RPMI7951 (cell line): ENCODE measurements around the gene CHSY1. TPM values are rescaled to one million over a fixed set of nuclear protein-coding genes. Genes with fewer than 3 reads are reported as not detected.

Source experiments
- DNase-seq: peaks from one replicate; pipeline ENCODE4 v3.0.0-alpha.2; 2012; ENCODE audit warnings: low read depth
- total RNA-seq: library from RNA; depleted of rRNA; stranded (reverse); fragments of >200 nt; shearing (Covaris generic); gene quantifications from 2 replicates; pipeline ENCODE4 v1.2.3, GENCODE V29; 2014

Gene CHSY1
- total RNA-seq, 1 experiment from 2014 or later: 41.5 TPM

DNA sequence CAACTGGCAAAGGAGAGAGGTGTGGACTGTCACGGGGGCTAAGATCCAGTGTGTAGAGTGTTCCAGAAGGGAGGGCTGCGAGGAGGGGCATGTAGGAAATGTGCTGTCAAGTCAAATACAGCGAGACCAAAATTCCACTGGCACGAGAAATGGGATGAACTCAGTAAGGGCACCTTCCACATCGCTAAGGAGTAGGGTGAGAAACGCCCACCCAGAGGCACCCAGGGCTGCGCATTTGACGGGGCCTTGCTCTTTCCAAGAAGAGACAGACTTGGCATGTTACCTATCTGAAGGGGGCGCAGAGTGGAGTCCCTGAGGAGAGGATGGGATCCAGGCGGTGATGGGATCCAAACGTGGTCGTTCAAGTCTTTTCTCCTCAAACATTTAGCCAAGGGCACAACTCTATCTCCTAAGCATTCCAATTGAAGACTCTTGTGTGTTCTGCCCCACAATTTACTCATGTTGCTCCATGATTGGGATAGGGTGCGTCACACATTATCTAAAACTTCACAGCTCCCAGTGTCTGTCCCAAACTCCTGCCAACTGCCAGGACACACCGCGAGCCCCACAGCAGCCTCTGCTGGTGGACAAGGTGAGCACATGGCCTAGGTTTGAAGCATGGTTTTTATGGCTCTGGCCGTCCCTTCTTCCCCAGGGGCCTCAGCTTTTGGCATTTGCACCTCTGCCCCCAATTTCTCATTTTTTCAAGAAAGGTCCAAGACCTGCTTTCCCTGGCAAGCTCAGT, 17.8 kb upstream of the CHSY1 start:
- no peak for DNase-seq

GRCh38 chr15:101267320-101268104, 15.7 kb upstream of the CHSY1 start:
- DNase-seq: peak; percentile 98

DNA sequence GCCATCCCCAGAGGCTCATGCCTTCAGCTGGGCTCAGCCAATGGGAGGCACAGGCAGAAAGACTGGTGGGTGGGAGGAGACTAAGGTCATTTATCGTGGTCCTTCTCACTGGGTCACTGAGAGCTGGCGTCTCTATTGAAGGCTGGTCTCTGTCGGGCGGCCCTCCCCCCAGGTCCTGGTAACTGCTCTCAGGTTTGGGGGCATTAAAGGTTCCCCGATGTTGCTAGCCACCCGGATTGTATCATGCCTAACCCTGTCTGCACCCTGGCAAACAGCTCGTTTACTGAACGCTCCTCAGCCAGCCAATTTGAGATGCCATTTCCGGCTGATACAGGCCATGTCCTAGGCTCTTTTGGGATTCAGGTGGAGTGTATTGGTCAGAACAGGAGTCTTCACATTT, 14.9 kb upstream of the CHSY1 start:
- DNase-seq: no peak

DNA sequence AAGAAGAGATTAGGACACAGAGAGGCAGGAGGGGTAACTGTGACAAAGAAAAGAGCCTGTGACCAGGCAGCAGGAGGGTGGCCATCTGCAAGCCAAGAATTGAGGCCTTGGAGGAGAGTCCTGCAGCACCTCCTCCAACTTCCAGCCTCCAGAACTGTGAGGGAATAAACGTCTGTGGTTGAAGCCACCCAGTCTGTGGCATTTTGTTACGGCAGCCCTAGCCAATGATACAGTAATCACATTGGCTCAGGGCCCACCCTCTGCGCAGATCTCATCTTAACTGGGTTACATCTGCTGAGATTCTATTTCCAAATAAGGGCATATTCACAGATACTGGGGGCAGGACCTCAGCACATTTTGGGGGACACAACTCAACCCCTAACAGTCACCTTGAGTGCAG, 14.2 kb upstream of the CHSY1 start:
- DNase-seq: peak; percentile 93

GRCh38 chr15:101264911-101265641, 13.2 kb upstream of the CHSY1 start:
- peak; percentile 51 for DNase-seq

GRCh38 chr15:101264011-101264410, 12.2 kb upstream of the CHSY1 start:
- DNase-seq: peak; percentile 58

DNA sequence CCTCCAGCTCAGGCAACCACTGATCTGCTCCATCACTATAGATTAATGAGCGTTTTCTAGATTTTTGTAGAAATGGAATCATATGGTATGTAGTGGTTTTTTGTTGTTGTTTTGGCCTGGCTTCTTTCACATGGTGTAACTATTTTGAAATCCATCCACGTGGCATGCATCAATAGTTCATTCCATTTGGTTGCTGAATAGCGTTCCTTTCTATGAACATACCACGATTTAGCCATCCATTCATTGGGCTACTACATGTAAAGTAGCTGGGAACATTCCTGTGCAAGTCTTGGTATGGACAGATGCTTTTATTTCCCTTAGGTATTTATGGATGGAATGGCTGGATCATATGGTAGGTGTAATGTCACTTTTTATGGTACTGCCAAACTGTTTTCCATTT, 10.7 kb upstream of the CHSY1 start:
- no peak for DNase-seq

GRCh38 chr15:101258238-101259144, 6.6 kb upstream of the CHSY1 start:
- peak; percentile 72 for DNase-seq

DNA sequence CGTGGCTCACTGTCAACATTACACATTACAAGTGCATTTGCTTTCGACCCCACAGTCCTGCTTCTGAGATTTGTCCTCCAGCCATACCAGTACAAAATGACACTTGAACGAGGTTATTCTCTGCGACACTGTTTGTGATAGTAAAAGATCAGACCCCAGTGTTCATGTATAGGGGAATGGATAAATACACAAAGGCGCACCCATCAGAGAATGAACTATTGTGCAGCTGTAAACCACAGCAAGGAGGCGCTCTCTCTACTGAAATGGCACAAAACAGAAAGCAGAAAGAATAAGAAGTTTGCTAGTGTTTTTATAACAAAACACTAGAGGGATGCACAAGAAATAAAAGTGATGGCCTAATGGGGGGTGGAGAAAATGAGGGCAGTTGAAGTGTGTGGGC, 4.9 kb upstream of the CHSY1 start:
- no peak for DNase-seq

GRCh38 chr15:101255615-101256241, 3.9 kb upstream of the CHSY1 start:
- DNase-seq: peak; percentile 45

DNA sequence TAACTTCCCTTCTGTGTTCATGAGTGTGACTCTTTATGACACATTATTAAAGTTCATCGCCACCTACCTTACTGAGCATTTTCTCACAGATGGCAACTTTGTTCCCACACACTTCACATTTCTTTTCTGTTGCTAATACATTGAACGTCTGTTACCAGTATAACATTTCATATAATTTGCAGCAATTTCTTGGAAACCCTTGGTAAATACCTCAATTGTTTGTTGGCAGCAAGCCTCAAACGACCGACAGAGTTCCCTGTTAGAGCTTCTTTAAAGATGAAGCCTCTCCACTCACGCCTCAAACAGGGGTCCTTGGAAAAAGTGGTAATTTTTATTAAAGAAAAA, 3.2 kb upstream of the CHSY1 start:
- DNase-seq: no peak

GRCh38 chr15:101254157-101255050, 2.6 kb upstream of the CHSY1 start:
- DNase-seq: no peak

DNA sequence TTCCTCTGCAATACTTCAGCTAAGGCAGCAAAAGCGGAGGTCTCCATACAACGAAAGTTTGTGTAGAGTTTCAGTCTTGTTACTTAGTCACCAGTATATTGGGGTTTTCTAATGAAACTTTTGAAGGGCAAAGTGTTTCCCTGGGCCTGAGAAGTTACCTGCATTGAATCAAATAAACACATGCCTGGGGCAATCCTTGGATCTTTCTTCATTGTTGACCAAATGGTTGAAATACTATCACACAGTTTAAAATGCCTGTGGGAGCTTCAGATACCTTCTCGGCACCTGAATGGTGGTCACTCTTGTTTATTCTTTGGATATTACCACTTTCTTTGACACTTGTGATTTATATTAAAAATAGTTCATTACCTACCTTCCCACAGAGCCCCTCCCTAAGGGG, 988 bp upstream of the CHSY1 start:
- no peak for DNase-seq

GRCh38 chr15:101250873-101251829, 697 bp downstream of the CHSY1 start:
- DNase-seq: peak; percentile 40

DNA sequence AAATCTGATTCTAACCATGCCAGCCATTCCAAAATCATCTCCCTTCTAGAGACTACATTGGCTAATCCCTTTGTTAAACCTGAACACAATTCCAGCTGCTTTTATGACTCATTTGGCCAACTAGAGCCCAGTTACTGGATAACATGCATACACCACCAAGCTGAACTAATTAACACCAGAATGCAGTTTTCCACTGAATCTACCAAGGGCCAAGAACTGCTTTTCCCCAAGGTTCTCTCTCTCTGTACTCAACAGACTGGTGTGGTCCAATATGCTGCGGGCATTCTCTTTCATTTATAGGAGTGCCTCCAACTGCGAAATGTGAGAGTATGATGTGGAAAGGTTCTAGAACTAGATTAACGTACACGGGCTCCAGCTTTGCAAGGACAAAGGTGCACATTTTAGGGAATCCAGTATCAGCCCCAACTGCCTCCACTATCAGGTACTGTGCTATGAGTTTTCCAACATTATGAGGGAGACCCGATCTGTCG, 1.5 kb downstream of the CHSY1 start:
- DNase-seq: peak; percentile 94

DNA sequence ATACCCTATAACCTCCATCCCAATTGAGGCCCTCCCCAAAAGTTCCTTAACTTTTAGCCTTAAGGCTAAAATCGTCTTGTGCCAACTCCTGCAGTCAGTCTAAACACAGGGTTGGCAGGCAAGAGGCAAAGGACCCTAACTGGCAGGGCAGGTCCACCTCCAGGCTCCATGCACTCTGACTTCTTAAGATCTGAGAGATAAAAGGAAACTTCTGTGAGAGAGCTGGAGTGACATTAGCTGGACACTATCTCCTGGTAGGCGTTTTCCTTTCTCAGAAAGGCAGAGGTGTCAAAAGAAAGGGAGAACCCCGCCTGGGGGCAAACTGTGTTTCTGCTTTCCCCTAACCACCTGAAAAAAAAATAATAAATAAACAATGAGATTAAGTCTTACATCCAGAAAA, 3.6 kb downstream of the CHSY1 start:
- no peak for DNase-seq

DNA sequence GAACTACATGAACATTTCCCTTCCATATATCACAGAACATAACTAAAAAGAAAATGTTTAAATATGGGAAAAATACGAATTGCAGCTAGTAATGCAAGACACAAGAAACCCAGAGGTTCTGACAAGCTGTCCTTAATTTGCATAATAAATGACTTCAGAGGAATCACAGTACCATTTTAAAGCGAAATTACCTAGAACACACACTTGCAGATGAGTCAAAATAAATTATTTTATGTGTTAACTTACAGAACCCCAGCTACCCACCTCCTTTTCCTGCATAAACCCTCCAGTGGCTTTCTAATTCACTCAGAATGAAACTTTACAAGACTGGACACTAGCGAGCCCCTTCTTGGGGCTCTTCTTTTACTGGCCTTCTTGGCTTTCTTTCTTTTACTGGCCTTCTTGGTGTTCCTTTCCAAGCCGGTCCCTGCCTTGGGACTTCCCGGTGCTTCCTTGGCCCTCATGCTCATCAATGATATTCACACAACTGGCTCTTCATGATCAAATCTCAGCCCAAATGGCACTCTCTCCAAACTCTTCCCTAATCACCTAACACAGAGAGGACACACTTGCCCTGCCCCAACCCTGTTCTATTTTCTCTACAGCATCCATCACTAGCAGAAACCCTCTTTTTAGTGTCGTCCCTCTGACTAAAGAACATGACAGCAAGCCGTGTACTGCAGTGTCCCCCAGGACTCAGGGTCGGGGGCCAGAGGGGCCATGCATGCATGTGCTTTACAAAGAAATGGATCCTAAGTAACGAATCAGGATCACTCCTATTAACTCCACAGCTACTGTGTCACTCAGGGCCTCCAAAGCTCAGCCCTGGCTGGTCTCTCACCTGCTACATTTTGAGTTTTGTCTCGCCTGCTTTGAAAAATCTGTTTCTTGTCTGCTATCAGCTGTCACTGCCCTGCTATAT, 4.8 kb downstream of the CHSY1 start:
- DNase-seq: no peak

DNA sequence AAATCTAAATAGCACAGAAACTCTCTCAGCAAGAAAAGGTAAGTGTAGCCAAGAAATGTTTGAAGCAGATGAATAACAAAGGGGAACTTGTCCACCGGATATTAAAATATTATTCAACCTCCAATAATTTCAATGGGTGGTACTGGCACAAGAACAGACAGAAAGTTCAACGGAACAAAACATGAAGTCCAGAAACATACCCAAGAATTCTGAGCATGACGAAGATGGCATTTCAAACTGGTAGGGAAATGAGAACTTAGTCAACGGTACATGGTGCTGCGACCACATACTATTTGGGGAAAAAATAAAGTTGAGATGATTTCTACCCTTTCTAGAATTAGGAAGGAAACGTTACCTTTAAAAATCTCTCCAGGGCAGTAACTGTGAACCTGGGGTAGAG, 5.5 kb downstream of the CHSY1 start:
- no peak for DNase-seq
